Transverse colon (tissue), 4 donors: ENCODE data around the gene PSAT1. TPM values are rescaled to one million over a fixed set of nuclear protein-coding genes. Genes with fewer than 3 reads are reported as not detected.

ENCODE experiments used
- DNase-seq: peaks from one replicate; pipeline ENCODE4 v3.0.0-alpha.2; 2019
- H3K27ac ChIP-seq, 4 donors: fragments of 200-600 bp; sonication (generic); 2 replicates each; pipeline ENCODE4 v1.5.1; 2016 to 2018; ENCODE audit warnings: inconsistent platforms in 4 of 4
- H3K27me3 ChIP-seq: fragments of 200-600 bp; sonication (generic); 2 replicates; pipeline ENCODE4 v1.5.1; 2017; ENCODE audit warnings: inconsistent platforms
- H3K36me3 ChIP-seq, 4 donors: fragments of 200-600 bp; sonication (generic); 2 replicates each; pipeline ENCODE4 v1.5.1; 2017 to 2019; ENCODE audit warnings: inconsistent platforms in 4 of 4
- H3K4me1 ChIP-seq, 4 donors: fragments of 200-600 bp; sonication (generic); 2 replicates each; pipeline ENCODE4 v1.5.1; 2017 to 2020; ENCODE audit warnings: inconsistent platforms in 4 of 4
- H3K4me3 ChIP-seq, 4 donors: fragments of 200-600 bp; sonication (generic); 1 replicate in 1 of 4; 2 replicates in 3 of 4; pipeline versions ENCODE4 v1.5.1 to v1.6.1; 2017 to 2019; ENCODE audit warnings: inconsistent platforms in 4 of 4
- H3K9me3 ChIP-seq, 2 donors: fragments of 200-600 bp; sonication (generic); 2 replicates each; pipeline ENCODE4 v1.5.1; 2017 to 2019; ENCODE audit warnings: inconsistent platforms in 2 of 2
- CTCF ChIP-seq, 5 experiments: fragments of 200-600 bp in 3 of 5; fragments of 450-650 bp in 2 of 5; sonication (generic) in 3 of 5; IDR thresholded peaks; 1 replicate in 2 of 5; 2 replicates in 3 of 5; pipeline ENCODE4 v1.5.1; 2016 to 2017; ENCODE audit warnings: antibody characterized with exemption in 5 of 5, inconsistent platforms in 3 of 5, mild to moderate bottlenecking in 2 of 5, moderate library complexity in 1 of 5
- EP300 ChIP-seq: sonication (generic); formaldehyde crosslinking; IDR thresholded peaks from one replicate; pipeline ENCODE4 v1.6.1; 2017; ENCODE audit warnings: antibody characterized with exemption, low read depth
- POLR2A ChIP-seq: fragments of 450-650 bp; IDR thresholded peaks from one replicate; pipeline ENCODE4 v1.6.1; 2016; ENCODE audit warnings: antibody characterized with exemption, mild to moderate bottlenecking, moderate library complexity
- POLR2AphosphoS5 ChIP-seq, 3 donors: sonication (generic); formaldehyde crosslinking; IDR thresholded peaks; one replicate each; pipeline ENCODE4 v1.6.1; 2016; ENCODE audit warnings: antibody characterized with exemption in 3 of 3
- WGBS, 2 donors: methylation state at CpG; one replicate each; pipeline ENCODE4 v1.1.5; 2018; ENCODE audit warnings: low coverage in 1 of 2; 5-methylcytosine and 5-hydroxymethylcytosine counted together
- in situ Hi-C, 4 donors: fragments of 200-750 bp; cut with MboI; loops; one replicate each; pipeline versions ENCODE4 v1.15.0 to v1.15.1; 2017; ENCODE audit warnings: low sequenced_read_pairs in 3 of 4, low pct_ligation_motif_present in 1 of 4, low pct_unique_long_range_greater_than_20kb in 1 of 4
- intact Hi-C: fragments of 100-400 bp; cut with DNase I; formaldehyde crosslinking; loops from one replicate; pipeline ENCODE4 v1.15.1; 2023; ENCODE audit warnings: low total_unique reads
- total RNA-seq, 4 donors: library from RNA; depleted of rRNA; stranded (reverse); fragments of >200 nt; gene quantifications; one replicate each; pipeline ENCODE4 v1.1.0, GENCODE V29; 2016

The PSAT1 gene
- total RNA-seq, 4 donors from 2014 or later = 1.6 to 3.5 (median 2.3) TPM; not detected in 1

GRCh38 chr9:78307360-78307759, 10.4 kb downstream of the PSAT1 start:
- no peaks in the 10 kb centered on the region for H3K4me1 ChIP-seq
- no peak for TF ChIP-seq POLR2AphosphoS5 (IDR thresholded peaks at IDR 0.05)
- no peak for TF ChIP-seq CTCF (IDR thresholded peaks at IDR 0.05)
- no peak for TF ChIP-seq POLR2A
- TF ChIP-seq EP300 = no peak
- no peaks in the 10 kb centered on the region for H3K9me3 ChIP-seq
- H3K4me3 ChIP-seq = no peak overlapping the region
- in situ Hi-C loops = no loop called here
- H3K36me3 ChIP-seq = no peaks in the 10 kb centered on the region
- no peaks in the 10 kb centered on the region for H3K27me3 ChIP-seq
- H3K27ac ChIP-seq = no peak overlapping the region
- no peak for DNase-seq
- intact Hi-C loops = no loop called here
- WGBS, 2 donors = 75 to 78% methylated on average over 2 of the region's 2 CpGs

- 91 to 99% methylated on average over 3 to 6 of the region's 6 CpGs for WGBS, 2 donors
- Histone ChIP-seq H3K36me3 (no peaks in the 10 kb centered on the region), H3K9me3 (no peaks in the 10 kb centered on the region), H3K4me3 (no peak overlapping the region), H3K27ac (no peak overlapping the region), H3K27me3 (no peaks in the 10 kb centered on the region), H3K4me1 (no peaks in the 10 kb centered on the region)
- in situ Hi-C loops = no loop called here
- DNase-seq = no peak
- no peak for TF ChIP-seq EP300
- no peak for TF ChIP-seq POLR2AphosphoS5 (IDR thresholded peaks at IDR 0.05)
- TF ChIP-seq CTCF (IDR thresholded peaks at IDR 0.05) = no peak
- intact Hi-C loops = no loop called here
Measured at GRCh38 chr9:78309066-78309465, 12.1 kb downstream of the PSAT1 start.

GRCh38 chr9:78311075-78311474, 14.2 kb downstream of the PSAT1 start:
- in situ Hi-C loops (no loop called here), intact Hi-C loops (no loop called here)
- DNase-seq = no peak
- H3K4me1 ChIP-seq = no peaks in the 10 kb centered on the region
- H3K36me3 ChIP-seq = no peaks in the 10 kb centered on the region
- no peak overlapping the region for H3K4me3 ChIP-seq
- H3K9me3 ChIP-seq = no peaks in the 10 kb centered on the region
- WGBS, 2 donors = 96% methylated on average over 5 of the region's 5 CpGs; no CpG with 5 or more reads in 1 of the 2 donors
- no peak overlapping the region for H3K27ac ChIP-seq
- TF ChIP-seq EP300 = no peak
- no peak for TF ChIP-seq CTCF (IDR thresholded peaks at IDR 0.05)
- TF ChIP-seq POLR2A = no peak
- no peak for TF ChIP-seq POLR2AphosphoS5 (IDR thresholded peaks at IDR 0.05)
- no peaks in the 10 kb centered on the region for H3K27me3 ChIP-seq

GRCh38 chr9:78311886-78312524, 15.1 kb downstream of the PSAT1 start:
- no peak overlapping the region for H3K4me3 ChIP-seq
- H3K36me3 ChIP-seq = no peaks in the 10 kb centered on the region
- 60 to 74% methylated on average over 7 to 9 of the region's 9 CpGs for WGBS, 2 donors
- intact Hi-C loops (no loop called here), in situ Hi-C loops (no loop called here)
- TF ChIP-seq POLR2A (no peak), CTCF (IDR thresholded peaks at IDR 0.05) (no peak), POLR2AphosphoS5 (IDR thresholded peaks at IDR 0.05) (no peak), EP300 (no peak)
- H3K4me1 ChIP-seq = no peaks in the 10 kb centered on the region
- H3K27ac ChIP-seq = no peak overlapping the region
- DNase-seq = no peak
- no peaks in the 10 kb centered on the region for H3K9me3 ChIP-seq
- no peaks in the 10 kb centered on the region for H3K27me3 ChIP-seq
